Peyer's patch (tissue), 4 donors: Measurements from ENCODE around the gene WFDC12.

Source experiments
- CTCF ChIP-seq, 6 experiments: fragments of 450-650 bp in 4 of 6; fragments of 200-600 bp in 2 of 6; sonication (generic) in 1 of 6; IDR thresholded peaks; one replicate each; pipeline ENCODE4 v1.5.1; 2017 to 2019; ENCODE audit warnings: antibody characterized with exemption in 6 of 6, mild to moderate bottlenecking in 3 of 6, moderate library complexity in 1 of 6
- POLR2A ChIP-seq, 2 donors: fragments of 450-650 bp; IDR thresholded peaks; one replicate each; pipeline ENCODE4 v1.5.1; 2017; ENCODE audit warnings: antibody characterized with exemption in 2 of 2, mild to moderate bottlenecking in 2 of 2, moderate library complexity in 2 of 2

DNA sequence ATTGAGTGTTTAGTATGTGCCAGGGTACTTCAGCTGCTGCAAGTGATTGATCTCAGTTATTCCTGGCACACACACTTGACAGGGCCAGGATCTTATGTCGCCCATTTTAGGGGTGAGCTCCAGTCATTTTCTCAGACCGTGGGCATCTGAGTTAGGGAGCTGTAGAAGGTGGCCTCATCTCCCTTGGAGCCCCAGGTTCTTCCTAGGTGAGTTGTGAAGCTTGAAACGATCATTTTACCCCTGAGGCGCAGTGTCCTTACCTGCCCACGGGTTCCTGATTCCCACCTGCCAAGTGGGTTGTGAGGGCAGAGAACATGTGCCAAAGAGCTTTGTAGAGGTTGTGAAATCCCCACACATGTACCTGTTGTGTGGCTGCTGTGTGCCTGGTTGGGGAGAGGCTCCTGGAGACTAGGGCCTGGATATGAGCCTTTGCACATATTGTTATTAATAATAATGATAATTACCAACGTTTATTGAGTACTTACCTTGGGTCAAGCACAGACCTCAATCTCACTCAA lies 22.9 kb downstream of the WFDC12 start:
- TF ChIP-seq CTCF (IDR thresholded peaks at IDR 0.05), result no peak
- TF ChIP-seq POLR2A (IDR thresholded peaks at IDR 0.05), result no peak
